ENCODE data around the gene WDFY3. TPM values are rescaled to one million over a fixed set of nuclear protein-coding genes. Genes with fewer than 3 reads are reported as not detected.

The WDFY3 gene
- total and polyA plus RNA-seq, 2 of the 4 experiments (the other 2 are of a cell fraction) = 12.5 to 58.1 TPM

GRCh38 chr4:84634961-84635360 lies 331.5 kb downstream of the WDFY3 start:
- Histone ChIP-seq H3K27me3 (ENCODE audit: control insufficient read depth, insufficient read depth, low read length) (no peaks in the 10 kb centered on the region), H3K27ac (ENCODE audit: insufficient read depth, low read length) (no peak overlapping the region), H3K9me3 (ENCODE audit: control insufficient read depth, insufficient read depth, low read length) (no peaks in the 10 kb centered on the region), H2AK9ac (replicated peaks; ENCODE audit: low read depth, low read length, poor library complexity) (no peak overlapping the region), H3K23ac (ENCODE audit: low read depth, low read length) (no peak overlapping the region), H4K5ac (ENCODE audit: low read depth, low read length) (no peak overlapping the region), H3K14ac (replicated peaks; ENCODE audit: low read depth, low read length) (no peak overlapping the region), H4K20me1 (ENCODE audit: insufficient read depth, low read length) (no peaks in the 10 kb centered on the region), H2BK5ac (ENCODE audit: low read depth, low read length, poor library complexity, severe bottlenecking) (no peak overlapping the region), H3K36me3 (ENCODE audit: control insufficient read depth, insufficient read depth, low read length) (no peaks in the 10 kb centered on the region), H4K8ac (ENCODE audit: low read depth in 2 of 2, low read length in 2 of 2) (no peak overlapping the region), H3K4ac (ENCODE audit: low read depth, low read length) (no peak overlapping the region), H2AK5ac (ENCODE audit: low read depth, low read length) (no peak overlapping the region), H3K9me1 (ENCODE audit: insufficient read depth, low read length) (no peaks in the 10 kb centered on the region), H3K4me2 (ENCODE audit: low read depth, low read length) (no peak overlapping the region), H4K91ac (ENCODE audit: insufficient read depth, low read depth, low read length) (no peak overlapping the region), H2BK120ac (ENCODE audit: low read depth, low read length) (no peak overlapping the region), H2BK20ac (ENCODE audit: low read depth, low read length) (no peak overlapping the region), H3K4me1 (ENCODE audit: control insufficient read depth, insufficient read depth, low read length) (peaks cover 2% of the 10 kb centered on the region; the same call in 1 of the 2 replicates), H3K18ac (ENCODE audit: low read depth, low read length) (no peak overlapping the region), H2AFZ (replicated peaks; ENCODE audit: low read length, poor library complexity) (no peak overlapping the region), H3K56ac (ENCODE audit: extremely low read depth, insufficient read depth, low read length) (no peak overlapping the region), H2BK15ac (ENCODE audit: low read depth, low read length) (no peak overlapping the region), H3K79me1 (ENCODE audit: low read depth in 1 of 2, low read length in 2 of 2) (no peaks in the 10 kb centered on the region), H3K4me3 (ENCODE audit: insufficient read depth, low read depth, low read length) (no peak overlapping the region), H3K9ac (ENCODE audit: low read depth, low read length) (no peak overlapping the region)
- dilution Hi-C loops (cut with HindIII; ENCODE audit: low sequenced_read_pairs, unreplicated experiment) (no loop called here), in situ Hi-C loops (cut with MboI; ENCODE audit: low sequenced_read_pairs) (no loop called here), intact Hi-C loops (cut with micrococcal nuclease) (no loop called here)
- ChIA-PET CTCF (no interaction called here), POLR2A (ENCODE audit: unreplicated experiment) (no interaction called here)
- ATAC-seq (ENCODE audit: low read depth) (no peak), DNase-seq (no peak)
- no CpG with 5 or more reads among the region's 1 CpG for WGBS, 2 experiments (ENCODE audit: extremely low coverage in 2 of 2, insufficient read length in 1 of 2)
- TF ChIP-seq RFX5 (IDR thresholded peaks at IDR 0.05; ENCODE audit: low read depth, low read length) (no peak), RAD21 (IDR thresholded peaks at IDR 0.05; ENCODE audit: low read length) (no peak), FOS (IDR thresholded peaks at IDR 0.05; ENCODE audit: low read depth, low read length) (no peak), MAZ (IDR thresholded peaks at IDR 0.05; ENCODE audit: borderline replicate concordance, low read depth, low read length) (no peak), POLR2A (IDR thresholded peaks at IDR 0.05; ENCODE audit: low read depth, low read length) (no peak), MXI1 (IDR thresholded peaks at IDR 0.05; ENCODE audit: borderline replicate concordance, low read depth, low read length) (no peak), CEBPB (IDR thresholded peaks at IDR 0.05; ENCODE audit: low read depth, low read length) (no peak), BHLHE40 (IDR thresholded peaks at IDR 0.05; ENCODE audit: low read depth, low read length) (no peak), ELK1 (IDR thresholded peaks at IDR 0.05; ENCODE audit: borderline replicate concordance, low read depth, low read length) (no peak), USF2 (IDR thresholded peaks at IDR 0.05; ENCODE audit: low read depth, low read length) (no peak), CTCF (conservative IDR thresholded peaks at IDR 0.05; ENCODE audit: low read depth, low read length) (no peak), MAFK (IDR thresholded peaks at IDR 0.05; ENCODE audit: low read depth, low read length) (no peak), NFE2L2 (IDR thresholded peaks at IDR 0.05; ENCODE audit: low read depth, low read length) (no peak)
- no TSS peak for BruUV-seq (replicated peaks)
